Measurements from ENCODE around the gene TTC16.
"Not testable (repeated sequence)": the region's sequence is repeated elsewhere in the genome, so short reads cannot be mapped to it uniquely, and the experiment has no call there.

Gene TTC16

DNA sequence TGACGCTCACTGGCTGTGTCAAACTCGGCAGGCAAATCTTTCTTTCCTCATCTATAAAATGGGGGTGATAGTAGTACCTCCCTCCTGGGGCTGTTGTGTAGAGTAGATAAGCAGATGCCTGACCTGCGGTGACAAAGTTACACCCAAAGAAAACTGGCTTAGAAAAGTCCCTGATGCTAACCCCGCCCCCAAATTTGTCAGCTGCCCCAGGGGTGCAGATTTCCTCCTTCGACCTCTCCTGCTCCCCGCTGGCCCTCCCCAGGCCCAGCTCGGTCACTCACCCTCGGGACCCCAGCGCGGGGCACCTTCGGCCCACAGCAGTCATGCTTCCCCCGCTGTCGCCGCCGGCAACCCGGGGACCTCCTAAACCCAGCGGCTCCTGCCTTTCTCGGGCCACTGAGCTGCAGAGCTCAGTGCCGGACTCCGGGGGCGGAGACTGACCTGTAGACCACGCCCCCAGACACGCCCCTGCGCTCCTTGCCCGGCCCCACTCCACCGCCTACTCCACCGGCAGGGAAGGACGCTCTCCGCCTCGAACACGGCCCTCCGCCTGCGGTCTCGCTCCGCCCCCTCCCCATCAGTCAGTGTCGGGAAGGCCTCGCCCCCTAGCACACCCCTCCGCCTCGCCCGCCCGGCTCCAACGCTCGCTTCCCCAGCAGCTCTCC lies 55.2 kb downstream of the TTC16 start:
- peak; percentile 93 for DNase-seq

DNA sequence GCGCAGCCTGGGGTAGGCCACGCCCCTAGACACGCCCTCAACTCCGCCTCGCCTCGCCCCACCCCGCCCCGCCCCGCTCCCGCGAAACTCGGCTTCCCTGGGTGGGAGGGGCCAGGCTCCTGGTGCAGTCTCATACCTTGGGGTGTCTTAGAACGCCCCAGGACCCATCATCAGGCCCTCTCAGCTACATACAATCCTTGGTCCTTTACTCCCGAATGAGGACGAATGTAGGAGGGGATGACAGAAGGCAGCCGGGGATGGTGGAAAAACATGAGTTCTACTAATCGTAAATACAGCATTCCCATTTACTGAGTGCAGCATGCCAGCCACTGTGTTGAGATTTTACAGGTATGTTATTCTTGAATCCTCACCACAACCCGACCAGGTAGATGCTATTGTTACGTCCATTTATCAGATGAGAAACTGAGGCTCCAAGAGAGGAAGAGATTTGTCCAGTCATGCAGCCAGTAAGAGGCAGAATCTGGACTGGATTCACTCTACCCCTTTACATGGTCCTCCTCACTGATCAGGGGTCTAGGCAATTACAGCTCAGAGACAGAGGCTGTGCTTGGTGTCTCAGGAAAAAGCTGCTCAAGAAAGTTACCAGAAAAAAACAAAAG lies 55.8 kb downstream of the TTC16 start:
- DNase-seq: no peak

DNA sequence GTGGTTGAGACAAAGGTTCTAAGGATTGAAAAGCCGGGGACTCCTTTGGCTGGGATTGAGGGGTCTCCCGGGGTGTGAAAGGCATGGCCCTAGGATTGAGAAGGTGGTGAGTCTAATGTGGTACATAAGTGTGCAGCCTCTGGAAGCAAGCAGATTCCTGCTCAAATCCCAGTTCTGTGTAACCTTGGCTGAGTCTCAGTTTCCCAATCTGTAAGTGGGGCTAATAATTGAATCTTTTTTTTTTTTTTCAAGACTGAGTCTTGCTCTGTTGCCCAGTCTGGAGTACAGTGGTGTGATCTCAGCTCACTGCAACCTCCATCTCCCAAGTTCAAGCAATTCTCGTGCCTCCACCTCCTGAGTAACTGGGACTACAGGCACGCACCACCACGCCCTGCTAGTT lies 56.7 kb downstream of the TTC16 start:
- DNase-seq: no peak

DNA sequence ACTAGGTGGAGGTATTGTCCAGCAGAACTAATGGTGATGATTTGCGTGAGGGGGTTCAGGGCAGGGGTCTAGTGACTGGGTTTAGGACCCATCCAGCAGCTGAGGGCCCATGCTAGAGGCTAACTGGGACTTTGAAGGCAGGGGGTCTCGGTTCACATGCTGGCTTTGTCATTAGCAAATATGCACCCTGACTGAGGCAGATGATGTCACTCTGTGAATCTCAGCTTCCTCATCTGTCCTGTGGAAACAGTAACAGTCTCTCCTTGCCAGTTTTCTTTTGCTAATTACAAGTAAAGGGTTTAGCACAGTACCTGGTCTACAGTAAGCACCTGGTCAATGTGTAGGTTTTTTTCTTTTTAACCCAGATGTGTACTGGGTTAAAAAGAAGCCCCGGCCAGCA lies 57.4 kb downstream of the TTC16 start:
- no peak for DNase-seq

DNA sequence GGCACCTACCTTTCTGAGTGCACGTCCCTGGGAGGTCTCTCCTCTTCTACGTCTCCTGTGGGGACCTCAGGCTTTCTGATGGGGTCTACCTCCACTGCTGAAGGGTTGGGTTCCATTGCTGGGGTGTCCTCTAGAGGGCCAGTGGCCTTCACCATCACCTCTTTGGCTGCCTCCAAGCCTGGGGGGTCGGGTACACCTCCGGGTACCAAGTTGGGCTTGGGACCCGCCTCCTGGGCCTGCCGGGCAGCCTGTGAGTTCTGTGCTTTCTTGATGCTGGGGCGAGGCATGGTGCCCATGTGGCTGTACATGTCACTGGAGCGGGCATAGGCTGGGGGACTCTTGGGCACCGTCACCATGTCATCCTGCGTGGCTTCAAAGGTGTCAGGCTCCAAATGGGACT lies 58.1 kb downstream of the TTC16 start:
- DNase-seq: no peak

DNA sequence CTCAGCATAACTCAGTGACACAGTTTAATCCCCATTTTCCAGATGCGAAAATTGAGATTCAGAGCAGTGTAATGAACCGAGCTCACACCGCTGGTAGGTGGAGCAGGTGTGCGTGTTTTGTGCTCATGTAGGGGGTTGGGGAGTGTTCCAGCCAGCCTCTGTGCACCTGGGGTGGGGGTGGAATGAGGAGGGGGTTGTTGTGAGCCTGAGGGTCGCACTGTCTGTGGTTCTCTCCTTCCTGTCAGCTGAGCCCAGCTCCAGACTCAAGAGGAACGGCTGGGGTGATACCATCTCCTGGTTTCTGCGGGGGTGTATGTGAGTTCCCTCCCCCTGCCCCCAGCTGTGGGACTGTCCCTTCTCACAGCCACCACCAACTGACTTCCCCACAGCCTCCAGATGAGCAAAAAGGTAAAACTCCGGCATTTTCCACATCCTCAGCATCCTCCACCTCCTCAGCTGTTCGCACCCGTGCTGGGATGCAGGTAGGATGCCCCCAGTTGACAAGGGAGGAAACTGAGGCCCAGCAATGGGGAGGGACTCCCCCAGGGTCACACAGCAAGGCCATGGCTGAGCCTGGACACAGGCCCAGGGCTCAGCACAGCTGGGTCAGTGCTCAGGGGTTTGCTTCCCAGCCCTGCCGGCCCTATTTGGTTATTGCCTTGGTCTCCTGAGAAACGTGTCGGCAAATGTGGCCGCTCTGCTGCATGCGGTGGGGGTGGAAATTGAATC lies 60.5 kb downstream of the TTC16 start:
- no peak for DNase-seq

DNA sequence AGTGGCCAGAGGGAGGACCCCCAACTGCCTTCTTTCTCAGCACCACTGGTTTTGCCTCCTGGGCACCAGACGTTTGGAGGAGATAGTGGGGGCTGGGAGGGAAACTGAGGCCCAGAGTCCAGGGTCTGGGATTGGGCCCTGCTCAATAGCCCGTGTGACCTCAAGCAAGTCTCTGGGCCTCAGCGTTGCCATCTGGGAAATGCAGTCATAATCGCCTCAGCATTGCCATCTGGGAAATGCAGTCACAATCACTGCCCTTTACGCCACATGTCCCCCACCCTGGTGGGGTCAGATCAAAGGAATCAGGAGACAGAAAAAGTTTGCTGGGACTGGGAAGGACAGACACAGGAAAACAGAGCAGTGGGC lies 61.0 kb downstream of the TTC16 start:
- DNase-seq: no peak

DNA sequence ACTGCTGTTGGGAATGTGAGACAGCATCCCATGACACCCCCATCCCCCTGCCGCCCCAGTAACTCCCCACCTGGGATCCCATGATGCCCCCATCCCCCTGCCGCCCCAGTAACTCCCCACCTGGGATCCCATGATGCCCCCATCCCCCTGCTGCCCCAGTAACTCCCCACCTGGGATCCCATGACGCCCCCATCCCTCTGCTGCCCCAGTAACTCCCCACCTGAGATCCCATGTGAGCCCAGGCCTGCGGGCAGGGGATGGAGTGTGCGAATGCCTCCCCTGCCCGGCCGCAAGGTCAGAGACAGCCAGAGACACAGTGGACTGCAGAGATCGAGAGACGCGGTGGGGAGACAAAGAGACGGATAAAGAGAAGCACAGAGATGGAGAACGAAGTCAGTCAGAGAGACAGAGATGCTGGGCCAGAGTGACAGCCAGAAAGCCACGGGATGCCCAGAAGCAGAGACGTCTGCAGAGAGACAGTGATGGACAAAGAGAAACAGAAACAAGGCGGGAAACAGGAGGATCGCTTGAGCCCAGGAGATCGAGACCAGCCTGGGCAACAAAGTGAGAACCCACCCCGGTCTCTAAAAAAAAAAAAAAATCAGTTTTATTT lies 61.6 kb downstream of the TTC16 start:
- no peak for DNase-seq

DNA sequence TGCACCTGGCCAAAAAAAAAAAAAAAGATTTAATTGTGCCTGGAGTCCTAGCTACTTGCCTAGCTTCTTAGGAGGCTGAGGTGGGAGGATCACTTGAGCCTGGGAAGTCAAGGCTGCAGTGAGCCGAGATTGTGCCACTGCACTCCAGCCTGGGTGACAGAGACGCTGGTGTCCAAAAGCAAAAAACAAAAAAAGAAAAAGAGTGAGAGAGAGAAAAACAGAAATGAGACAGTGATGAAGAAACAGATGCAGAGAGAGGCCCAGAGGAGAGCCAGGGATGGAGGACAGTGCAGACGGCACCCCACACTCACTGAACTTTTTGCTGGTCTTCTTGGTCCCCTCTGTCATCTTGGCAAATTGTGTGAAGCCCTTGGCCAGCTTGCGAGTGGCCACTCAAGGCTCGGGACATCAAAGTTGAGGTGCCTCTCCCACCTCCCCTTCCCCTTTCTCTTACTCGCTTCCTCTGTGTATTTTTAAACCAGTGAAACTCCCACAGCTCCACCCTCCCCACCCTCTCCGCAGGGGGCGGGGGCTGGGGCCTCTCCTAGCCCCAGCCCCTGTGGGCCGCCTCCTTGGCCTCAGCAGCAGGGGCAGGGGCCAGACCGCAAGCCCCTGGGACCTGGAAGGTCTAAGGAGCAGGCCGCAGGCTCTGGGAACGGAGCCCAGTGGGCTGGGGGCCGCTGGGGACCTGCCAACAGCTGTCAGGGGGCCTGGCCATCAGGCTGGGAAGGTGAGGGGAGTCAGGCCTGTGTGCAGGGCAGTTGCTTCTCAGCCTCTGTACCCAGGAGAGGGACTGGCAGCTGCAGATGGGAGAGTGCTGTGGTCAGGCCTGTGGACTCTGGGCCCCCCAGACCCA lies 62.6 kb downstream of the TTC16 start, which contains the start of gene SH2D3C:
Gene SH2D3C (minus strand): TSS at position 387 of the 856 bp plus-strand sequence. CDS start 39 bp downstream, at position 348.
- no peak for DNase-seq

DNA sequence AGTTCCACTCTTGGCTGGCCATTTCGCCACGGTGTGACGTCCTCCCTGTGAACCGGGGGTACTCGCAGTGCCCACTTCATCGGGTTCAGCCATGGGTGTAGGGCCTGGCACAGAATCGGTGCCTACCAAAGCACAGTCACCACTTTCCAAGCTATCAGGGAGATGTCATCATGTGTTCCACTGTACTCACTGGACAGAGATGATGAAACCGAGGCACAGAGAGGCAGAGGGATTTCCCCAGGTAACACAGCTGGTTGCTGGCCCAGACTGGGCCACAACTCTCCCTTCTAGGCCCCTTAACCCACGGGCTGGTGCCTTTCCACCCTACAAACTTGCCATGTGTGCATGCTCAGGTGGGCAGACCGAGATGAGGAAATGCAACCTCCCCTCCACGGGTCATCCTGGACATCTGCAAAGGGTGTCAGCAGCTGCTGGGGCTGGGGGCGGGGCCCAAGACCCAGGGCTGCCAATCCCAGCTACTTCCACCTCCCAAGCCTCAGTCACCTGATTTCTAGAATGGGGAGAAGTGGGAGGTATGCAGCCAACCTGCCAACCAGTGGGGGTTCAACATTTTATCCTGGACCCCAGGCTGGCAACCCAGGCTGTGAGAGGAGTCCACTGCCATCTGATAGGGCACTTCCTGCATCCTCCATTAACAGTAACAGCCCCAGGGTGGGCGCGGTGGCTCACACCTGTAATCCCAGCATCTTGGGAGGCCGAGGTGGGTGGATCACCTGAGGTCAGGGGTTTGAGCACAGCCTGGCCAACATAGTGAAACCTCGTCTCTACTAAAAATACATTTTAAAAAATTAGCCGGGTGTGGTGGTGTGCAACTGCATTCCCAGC lies 63.5 kb downstream of the TTC16 start:
- no peak for DNase-seq

DNA sequence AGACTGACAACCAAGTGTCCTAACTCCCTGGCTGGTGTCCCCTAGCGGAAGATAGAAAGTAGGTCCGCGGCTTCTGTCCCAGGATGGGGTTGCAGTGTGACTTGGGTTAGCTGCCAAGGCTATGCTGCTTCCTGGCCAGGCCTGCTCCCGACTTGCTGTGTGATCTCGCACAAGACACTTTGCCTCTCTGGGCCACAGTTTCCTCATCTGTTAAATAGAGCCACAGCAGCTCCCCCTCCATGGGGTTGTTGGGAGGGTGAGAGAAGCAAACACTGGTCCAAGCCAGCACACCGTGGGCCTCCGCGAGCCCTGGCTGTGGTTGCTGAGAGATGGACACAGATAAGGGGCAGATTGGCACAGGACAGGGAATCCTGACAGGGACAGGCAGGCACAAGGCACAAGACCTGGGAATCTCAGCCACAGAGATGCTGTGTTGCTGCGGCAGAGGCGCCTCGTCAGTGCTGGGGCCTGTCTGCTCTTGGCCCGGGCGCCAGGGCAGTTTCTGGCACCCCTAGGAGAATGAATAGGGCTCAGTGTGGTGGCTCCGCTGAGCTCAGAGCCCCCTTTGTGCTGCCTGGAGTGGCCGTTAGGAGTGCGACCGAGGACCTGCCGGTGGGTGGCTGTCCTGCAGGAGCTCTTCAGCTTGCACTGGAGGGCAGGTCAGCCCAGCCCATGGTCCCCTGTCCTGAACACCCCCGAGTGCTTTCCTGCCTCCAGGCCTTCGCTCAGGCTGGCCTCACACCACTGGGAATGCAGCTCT lies 64.4 kb downstream of the TTC16 start:
- DNase-seq: no peak

DNA sequence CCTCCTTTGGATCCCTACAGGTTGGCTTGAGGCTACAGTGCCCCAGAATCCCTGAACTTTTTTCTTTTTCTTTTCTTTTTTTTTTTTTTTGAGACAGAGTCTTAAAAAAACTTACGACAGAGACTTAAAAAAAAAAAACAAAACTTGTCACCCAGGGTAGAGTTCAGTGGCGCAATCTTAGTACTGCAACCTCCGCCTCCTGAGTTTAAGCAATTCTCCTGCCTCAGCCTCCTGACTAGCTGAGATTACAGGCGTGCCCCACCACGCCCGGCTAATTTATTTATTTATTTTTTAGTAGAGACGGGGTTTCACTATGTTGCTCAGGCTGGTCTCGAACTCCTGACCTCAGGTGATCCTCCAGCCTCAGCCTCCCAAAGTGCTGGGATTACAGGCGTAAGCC lies 65.0 kb downstream of the TTC16 start:
- not testable (repeated sequence) for DNase-seq

All from NCI-H1092 (cell line).